Measurements from ENCODE around the gene OLFML1.

The OLFML1 gene

GRCh38 chr11:7558046-7558445, 72.7 kb downstream of the OLFML1 start (continued):
- no peak for TF ChIP-seq PATZ1 (CRISPR knock-in tag; IDR thresholded peaks at IDR 0.05; ENCODE audit: borderline replicate concordance)
- TF ChIP-seq ZFP3 (CRISPR knock-in tag; IDR thresholded peaks at IDR 0.05) = no peak
- TF ChIP-seq SNAI2 (CRISPR knock-in tag; IDR thresholded peaks at IDR 0.05) = no peak
- TF ChIP-seq ZNF70 (CRISPR knock-in tag; IDR thresholded peaks at IDR 0.05) = no peak

GRCh38 chr11:7559398-7560283, 74.3 kb downstream of the OLFML1 start:
- no peak for TF ChIP-seq BACH2 (CRISPR knock-in tag; IDR thresholded peaks at IDR 0.05; ENCODE audit: borderline replicate concordance)
- no peak for TF ChIP-seq PATZ1 (CRISPR knock-in tag; IDR thresholded peaks at IDR 0.05; ENCODE audit: borderline replicate concordance)
- TF ChIP-seq OSR1 (CRISPR knock-in tag; IDR thresholded peaks at IDR 0.05) = no peak
- no peak for TF ChIP-seq TOX (CRISPR knock-in tag; IDR thresholded peaks at IDR 0.05; ENCODE audit: borderline replicate concordance)
- no peak for TF ChIP-seq ZFP30 (CRISPR knock-in tag; IDR thresholded peaks at IDR 0.05)
- no peak for TF ChIP-seq ZNF565 (CRISPR knock-in tag; conservative IDR thresholded peaks at IDR 0.05; ENCODE audit: low read depth)
- no peak for TF ChIP-seq ZC3H10 (CRISPR knock-in tag; IDR thresholded peaks at IDR 0.05)
- no peak for TF ChIP-seq PPARA (CRISPR knock-in tag; IDR thresholded peaks at IDR 0.05; ENCODE audit: borderline replicate concordance)
- TF ChIP-seq ARNTL (CRISPR knock-in tag; IDR thresholded peaks at IDR 0.05; ENCODE audit: borderline replicate concordance, low read depth) = no peak
- no peak for TF ChIP-seq ZFP3 (CRISPR knock-in tag; IDR thresholded peaks at IDR 0.05)
- TF ChIP-seq POU6F1 (CRISPR knock-in tag; IDR thresholded peaks at IDR 0.05; ENCODE audit: borderline replicate concordance, low read depth) = no peak
- no peak for TF ChIP-seq CSRNP3 (CRISPR knock-in tag; IDR thresholded peaks at IDR 0.05)
- no peak for TF ChIP-seq ESRRG (CRISPR knock-in tag; IDR thresholded peaks at IDR 0.05)
- TF ChIP-seq TSHZ2 (CRISPR knock-in tag; IDR thresholded peaks at IDR 0.05) = no peak
- TF ChIP-seq CREB5 (CRISPR knock-in tag; IDR thresholded peaks at IDR 0.05; ENCODE audit: low read depth) = no peak
- no peak for TF ChIP-seq CSDC2 (CRISPR knock-in tag; IDR thresholded peaks at IDR 0.05)
- no peak for TF ChIP-seq RARB (CRISPR knock-in tag; IDR thresholded peaks at IDR 0.05)
- TF ChIP-seq GLIS3 (CRISPR knock-in tag; IDR thresholded peaks at IDR 0.05) = no peak
- no peak for TF ChIP-seq ZNF70 (CRISPR knock-in tag; IDR thresholded peaks at IDR 0.05)
- no peak for TF ChIP-seq ZNF8 (CRISPR knock-in tag; IDR thresholded peaks at IDR 0.05)
- ATAC-seq = no peak

Measured in SK-N-SH treated with all-trans-retinoic acid at 6 μM for 48 hours (cell line).